Liver (tissue), 3 donors: ENCODE measurements around the gene ZNF605.

Source experiments
- EGR1 ChIP-seq, 2 donors: IDR thresholded peaks; 2 replicates each; pipeline ENCODE4 v1.6.1; 2016 to 2018; ENCODE audit warnings: antibody characterized with exemption in 2 of 2, low read depth in 2 of 2
- GABPA ChIP-seq, 2 donors: IDR thresholded peaks in 1 of 2; conservative IDR thresholded peaks in 1 of 2; 2 replicates each; pipeline ENCODE4 v1.6.1; 2016; ENCODE audit warnings: antibody characterized with exemption in 2 of 2, mild to moderate bottlenecking in 1 of 2, moderate library complexity in 1 of 2
- HNF4G ChIP-seq: IDR thresholded peaks from 2 replicates; pipeline ENCODE4 v1.6.1; 2016; ENCODE audit warnings: antibody characterized with exemption
- JUND ChIP-seq, 2 donors: IDR thresholded peaks; 2 replicates each; pipeline ENCODE4 v1.6.1; 2016; ENCODE audit warnings: antibody characterized with exemption in 2 of 2
- RAD21 ChIP-seq, 2 donors: IDR thresholded peaks; 2 replicates each; pipeline ENCODE4 v1.6.1; 2016; ENCODE audit warnings: antibody characterized with exemption in 2 of 2, mild to moderate bottlenecking in 2 of 2
- RXRA ChIP-seq, 2 donors: IDR thresholded peaks; 2 replicates each; pipeline ENCODE4 v1.6.1; 2017 to 2018; ENCODE audit warnings: antibody characterized with exemption in 2 of 2, mild to moderate bottlenecking in 1 of 2
- TAF1 ChIP-seq: conservative IDR thresholded peaks from 2 replicates; pipeline ENCODE4 v1.6.1; 2016; ENCODE audit warnings: antibody characterized with exemption, mild to moderate bottlenecking
- YY1 ChIP-seq: IDR thresholded peaks from 2 replicates; pipeline ENCODE4 v1.6.1; 2016; ENCODE audit warnings: antibody characterized with exemption, mild to moderate bottlenecking
- TF ChIP-seq, protein P1 (sequence below): fragments of 150-350 bp; IDR thresholded peaks from 2 replicates; pipeline ENCODE4 v1.5.1; 2017; ENCODE audit warnings: improper control_type of control experiment, low read depth, low read length; ENCODE audit not compliant: missing input control
- TF ChIP-seq, protein P2 (sequence below): IDR thresholded peaks from 2 replicates; pipeline ENCODE4 v1.6.1; 2016; ENCODE audit warnings: antibody characterized with exemption
- TF ChIP-seq, protein P3 (sequence below): IDR thresholded peaks from 2 replicates; pipeline ENCODE4 v1.6.1; 2016; ENCODE audit warnings: antibody characterized with exemption
- TF ChIP-seq, protein P4 (sequence below): IDR thresholded peaks from 2 replicates; pipeline ENCODE4 v1.6.1; 2016; ENCODE audit warnings: antibody characterized with exemption
- TF ChIP-seq, protein P5 (sequence below): IDR thresholded peaks from 2 replicates; pipeline ENCODE4 v1.6.1; 2016; ENCODE audit warnings: antibody characterized with exemption, mild to moderate bottlenecking
- donor health status: healthy.
- donor health status: healthy.

DNA sequence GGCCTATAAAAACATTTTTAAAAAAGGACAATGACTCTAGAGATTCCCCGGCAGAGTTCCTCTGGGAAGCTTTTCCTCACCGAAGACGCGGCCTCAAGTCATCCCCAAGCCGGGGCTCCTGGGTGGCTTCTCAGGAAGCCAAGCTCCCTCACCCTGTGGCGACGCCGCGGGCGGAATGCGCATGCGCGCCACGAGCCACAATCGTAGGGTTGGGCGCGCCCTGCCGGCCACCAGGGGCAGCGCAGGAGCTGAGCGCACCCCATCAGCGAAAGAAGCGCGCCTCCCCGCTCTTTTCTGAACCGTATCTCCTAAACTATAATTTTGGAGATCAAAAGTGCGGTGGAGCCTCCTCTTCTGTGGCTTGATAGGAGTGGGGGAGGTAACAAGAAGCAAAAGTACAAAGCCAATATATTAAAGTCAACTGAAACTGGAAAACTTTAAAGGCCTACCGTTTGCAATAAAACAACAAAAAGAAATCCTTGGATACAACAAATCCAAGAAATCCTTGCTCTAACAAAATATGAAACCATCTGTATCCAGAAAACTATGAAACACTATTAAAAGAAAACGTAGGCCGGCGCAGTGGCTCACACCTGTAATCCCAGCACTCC, 51.3 kb downstream of the ZNF605 start:
- TF ChIP-seq, protein P1, sequence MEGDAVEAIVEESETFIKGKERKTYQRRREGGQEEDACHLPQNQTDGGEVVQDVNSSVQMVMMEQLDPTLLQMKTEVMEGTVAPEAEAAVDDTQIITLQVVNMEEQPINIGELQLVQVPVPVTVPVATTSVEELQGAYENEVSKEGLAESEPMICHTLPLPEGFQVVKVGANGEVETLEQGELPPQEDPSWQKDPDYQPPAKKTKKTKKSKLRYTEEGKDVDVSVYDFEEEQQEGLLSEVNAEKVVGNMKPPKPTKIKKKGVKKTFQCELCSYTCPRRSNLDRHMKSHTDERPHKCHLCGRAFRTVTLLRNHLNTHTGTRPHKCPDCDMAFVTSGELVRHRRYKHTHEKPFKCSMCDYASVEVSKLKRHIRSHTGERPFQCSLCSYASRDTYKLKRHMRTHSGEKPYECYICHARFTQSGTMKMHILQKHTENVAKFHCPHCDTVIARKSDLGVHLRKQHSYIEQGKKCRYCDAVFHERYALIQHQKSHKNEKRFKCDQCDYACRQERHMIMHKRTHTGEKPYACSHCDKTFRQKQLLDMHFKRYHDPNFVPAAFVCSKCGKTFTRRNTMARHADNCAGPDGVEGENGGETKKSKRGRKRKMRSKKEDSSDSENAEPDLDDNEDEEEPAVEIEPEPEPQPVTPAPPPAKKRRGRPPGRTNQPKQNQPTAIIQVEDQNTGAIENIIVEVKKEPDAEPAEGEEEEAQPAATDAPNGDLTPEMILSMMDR, result peak; percentile 57
- TF ChIP-seq, protein P2, sequence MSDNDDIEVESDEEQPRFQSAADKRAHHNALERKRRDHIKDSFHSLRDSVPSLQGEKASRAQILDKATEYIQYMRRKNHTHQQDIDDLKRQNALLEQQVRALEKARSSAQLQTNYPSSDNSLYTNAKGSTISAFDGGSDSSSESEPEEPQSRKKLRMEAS, result no peak
- TF ChIP-seq, protein P3, sequence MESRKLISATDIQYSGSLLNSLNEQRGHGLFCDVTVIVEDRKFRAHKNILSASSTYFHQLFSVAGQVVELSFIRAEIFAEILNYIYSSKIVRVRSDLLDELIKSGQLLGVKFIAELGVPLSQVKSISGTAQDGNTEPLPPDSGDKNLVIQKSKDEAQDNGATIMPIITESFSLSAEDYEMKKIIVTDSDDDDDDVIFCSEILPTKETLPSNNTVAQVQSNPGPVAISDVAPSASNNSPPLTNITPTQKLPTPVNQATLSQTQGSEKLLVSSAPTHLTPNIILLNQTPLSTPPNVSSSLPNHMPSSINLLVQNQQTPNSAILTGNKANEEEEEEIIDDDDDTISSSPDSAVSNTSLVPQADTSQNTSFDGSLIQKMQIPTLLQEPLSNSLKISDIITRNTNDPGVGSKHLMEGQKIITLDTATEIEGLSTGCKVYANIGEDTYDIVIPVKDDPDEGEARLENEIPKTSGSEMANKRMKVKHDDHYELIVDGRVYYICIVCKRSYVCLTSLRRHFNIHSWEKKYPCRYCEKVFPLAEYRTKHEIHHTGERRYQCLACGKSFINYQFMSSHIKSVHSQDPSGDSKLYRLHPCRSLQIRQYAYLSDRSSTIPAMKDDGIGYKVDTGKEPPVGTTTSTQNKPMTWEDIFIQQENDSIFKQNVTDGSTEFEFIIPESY, result no peak
- TF ChIP-seq RAD21 (IDR thresholded peaks at IDR 0.05) (peak; percentile 55 to 58), YY1 (no peak), TAF1 (no peak), HNF4G (no peak), GABPA (IDR thresholded peaks at IDR 0.05 in 1 of 2, conservative IDR thresholded peaks at IDR 0.05 in 1 of 2) (no peak), JUND (IDR thresholded peaks at IDR 0.05) (no peak), RXRA (IDR thresholded peaks at IDR 0.05) (no peak), EGR1 (IDR thresholded peaks at IDR 0.05; ENCODE audit: low read depth in 2 of 2) (no peak)
- TF ChIP-seq, protein P4, sequence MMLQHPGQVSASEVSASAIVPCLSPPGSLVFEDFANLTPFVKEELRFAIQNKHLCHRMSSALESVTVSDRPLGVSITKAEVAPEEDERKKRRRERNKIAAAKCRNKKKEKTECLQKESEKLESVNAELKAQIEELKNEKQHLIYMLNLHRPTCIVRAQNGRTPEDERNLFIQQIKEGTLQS, result no peak
- TF ChIP-seq, protein P5, sequence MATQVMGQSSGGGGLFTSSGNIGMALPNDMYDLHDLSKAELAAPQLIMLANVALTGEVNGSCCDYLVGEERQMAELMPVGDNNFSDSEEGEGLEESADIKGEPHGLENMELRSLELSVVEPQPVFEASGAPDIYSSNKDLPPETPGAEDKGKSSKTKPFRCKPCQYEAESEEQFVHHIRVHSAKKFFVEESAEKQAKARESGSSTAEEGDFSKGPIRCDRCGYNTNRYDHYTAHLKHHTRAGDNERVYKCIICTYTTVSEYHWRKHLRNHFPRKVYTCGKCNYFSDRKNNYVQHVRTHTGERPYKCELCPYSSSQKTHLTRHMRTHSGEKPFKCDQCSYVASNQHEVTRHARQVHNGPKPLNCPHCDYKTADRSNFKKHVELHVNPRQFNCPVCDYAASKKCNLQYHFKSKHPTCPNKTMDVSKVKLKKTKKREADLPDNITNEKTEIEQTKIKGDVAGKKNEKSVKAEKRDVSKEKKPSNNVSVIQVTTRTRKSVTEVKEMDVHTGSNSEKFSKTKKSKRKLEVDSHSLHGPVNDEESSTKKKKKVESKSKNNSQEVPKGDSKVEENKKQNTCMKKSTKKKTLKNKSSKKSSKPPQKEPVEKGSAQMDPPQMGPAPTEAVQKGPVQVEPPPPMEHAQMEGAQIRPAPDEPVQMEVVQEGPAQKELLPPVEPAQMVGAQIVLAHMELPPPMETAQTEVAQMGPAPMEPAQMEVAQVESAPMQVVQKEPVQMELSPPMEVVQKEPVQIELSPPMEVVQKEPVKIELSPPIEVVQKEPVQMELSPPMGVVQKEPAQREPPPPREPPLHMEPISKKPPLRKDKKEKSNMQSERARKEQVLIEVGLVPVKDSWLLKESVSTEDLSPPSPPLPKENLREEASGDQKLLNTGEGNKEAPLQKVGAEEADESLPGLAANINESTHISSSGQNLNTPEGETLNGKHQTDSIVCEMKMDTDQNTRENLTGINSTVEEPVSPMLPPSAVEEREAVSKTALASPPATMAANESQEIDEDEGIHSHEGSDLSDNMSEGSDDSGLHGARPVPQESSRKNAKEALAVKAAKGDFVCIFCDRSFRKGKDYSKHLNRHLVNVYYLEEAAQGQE, result no peak
